Vagina (tissue), 2 donors: ENCODE results near the gene DMBX1. TPM values are rescaled to one million over a fixed set of nuclear protein-coding genes. Genes with fewer than 3 reads are reported as not detected.

Experiments used
- DNase-seq, 2 donors: peaks; one replicate each; pipeline ENCODE4 v3.0.0-alpha.2; 2017; ENCODE audit errors: extremely low spot score in 2 of 2
- H3K27ac ChIP-seq: fragments of 200-600 bp; sonication (generic); one replicate; pipeline ENCODE4 v1.5.1; 2019
- H3K27me3 ChIP-seq: fragments of 200-600 bp; sonication (generic); one replicate; pipeline ENCODE4 v1.5.1; 2019
- H3K36me3 ChIP-seq, 2 donors: fragments of 200-600 bp; sonication (generic); one replicate each; pipeline ENCODE4 v1.5.1; 2017 to 2019
- H3K4me1 ChIP-seq: fragments of 200-600 bp; sonication (generic); one replicate; pipeline ENCODE4 v1.5.1; 2019
- H3K4me3 ChIP-seq, 2 donors: fragments of 200-600 bp; sonication (generic); 1 replicate in 1 of 2; 2 replicates in 1 of 2; pipeline ENCODE4 v1.5.1; 2016 to 2019
- H3K9me3 ChIP-seq: fragments of 200-600 bp; sonication (generic); one replicate; pipeline ENCODE4 v1.5.1; 2019
- CTCF ChIP-seq, 3 experiments: fragments of 450-650 bp in 2 of 3; fragments of 200-600 bp in 1 of 3; sonication (generic) in 1 of 3; IDR thresholded peaks; one replicate each; pipeline ENCODE4 v1.5.1; 2017 to 2019; ENCODE audit warnings: antibody characterized with exemption in 3 of 3, mild to moderate bottlenecking in 2 of 3, moderate library complexity in 2 of 3
- POLR2A ChIP-seq, 2 donors: fragments of 450-650 bp; IDR thresholded peaks; one replicate each; pipeline ENCODE4 v1.6.1; 2017; ENCODE audit warnings: antibody characterized with exemption in 2 of 2, mild to moderate bottlenecking in 2 of 2, moderate library complexity in 2 of 2
- POLR2AphosphoS5 ChIP-seq, 2 donors: sonication (generic); formaldehyde crosslinking; IDR thresholded peaks; one replicate each; pipeline ENCODE4 v1.9.0; 2017; ENCODE audit warnings: antibody characterized with exemption in 2 of 2, mild to moderate bottlenecking in 2 of 2, low read depth in 1 of 2; ENCODE audit not compliant: insufficient read depth in 1 of 2
- intact Hi-C: fragments of 100-400 bp; cut with DNase I; formaldehyde crosslinking; loops from one replicate; pipeline ENCODE4 v1.15.1; 2023
- total RNA-seq: library from RNA; depleted of rRNA; stranded (reverse); fragments of >200 nt; gene quantifications from one replicate; pipeline ENCODE4 v1.2.3, GENCODE V29; 2016

Gene DMBX1
- total RNA-seq, 1 donor from 2014 or later, result 0.25 TPM

GRCh38 chr1:46512135-46512791 is 22.6 kb downstream of the DMBX1 start:
- DNase-seq, result no peak
- no peak for TF ChIP-seq POLR2AphosphoS5 (IDR thresholded peaks at IDR 0.05; ENCODE audit: insufficient read depth in 1 of 2, low read depth in 1 of 2)
- no peak for TF ChIP-seq CTCF (IDR thresholded peaks at IDR 0.05)
- no peak for TF ChIP-seq POLR2A (IDR thresholded peaks at IDR 0.05)
- Histone ChIP-seq H3K27me3 (no peaks in the 10 kb centered on the region), H3K4me1 (no peaks in the 10 kb centered on the region), H3K9me3 (no peaks in the 10 kb centered on the region), H3K27ac (no peak overlapping the region), H3K4me3 (no peak overlapping the region), H3K36me3 (no peaks in the 10 kb centered on the region)
- intact Hi-C loops, result no loop called here

- TF ChIP-seq POLR2A (IDR thresholded peaks at IDR 0.05) (no peak), CTCF (IDR thresholded peaks at IDR 0.05) (no peak), POLR2AphosphoS5 (IDR thresholded peaks at IDR 0.05; ENCODE audit: insufficient read depth in 1 of 2, low read depth in 1 of 2) (no peak)
- Histone ChIP-seq H3K27ac (no peak overlapping the region), H3K27me3 (no peaks in the 10 kb centered on the region), H3K4me3 (no peak overlapping the region), H3K4me1 (no peaks in the 10 kb centered on the region), H3K36me3 (no peaks in the 10 kb centered on the region), H3K9me3 (no peaks in the 10 kb centered on the region)
- no peak for DNase-seq
- intact Hi-C loops, result no loop called here
Observed at GRCh38 chr1:46512792-46513190, 23.2 kb downstream of the DMBX1 start.

GRCh38 chr1:46513536-46513935 is 23.9 kb downstream of the DMBX1 start:
- Histone ChIP-seq H3K4me3 (no peak overlapping the region), H3K27me3 (no peaks in the 10 kb centered on the region), H3K4me1 (no peaks in the 10 kb centered on the region), H3K9me3 (no peaks in the 10 kb centered on the region), H3K36me3 (no peaks in the 10 kb centered on the region), H3K27ac (no peak overlapping the region)
- DNase-seq, result no peak
- intact Hi-C loops, result no loop called here
- no peak for TF ChIP-seq CTCF (IDR thresholded peaks at IDR 0.05)
- TF ChIP-seq POLR2A (IDR thresholded peaks at IDR 0.05), result no peak
- TF ChIP-seq POLR2AphosphoS5 (IDR thresholded peaks at IDR 0.05; ENCODE audit: insufficient read depth in 1 of 2, low read depth in 1 of 2), result no peak

- Histone ChIP-seq H3K4me1 (no peaks in the 10 kb centered on the region), H3K27me3 (no peaks in the 10 kb centered on the region), H3K4me3 (no peak overlapping the region), H3K9me3 (no peaks in the 10 kb centered on the region), H3K36me3 (no peaks in the 10 kb centered on the region), H3K27ac (no peak overlapping the region)
- TF ChIP-seq POLR2A (IDR thresholded peaks at IDR 0.05) (no peak), CTCF (IDR thresholded peaks at IDR 0.05) (no peak), POLR2AphosphoS5 (IDR thresholded peaks at IDR 0.05; ENCODE audit: insufficient read depth in 1 of 2, low read depth in 1 of 2) (no peak)
- intact Hi-C loops, result no loop called here
- no peak for DNase-seq
Observed at GRCh38 chr1:46515576-46515975, 25.9 kb downstream of the DMBX1 start.

GRCh38 chr1:46516200-46516950 is 26.7 kb downstream of the DMBX1 start:
- Histone ChIP-seq H3K27me3 (no peaks in the 10 kb centered on the region), H3K36me3 (no peaks in the 10 kb centered on the region), H3K9me3 (no peaks in the 10 kb centered on the region), H3K4me1 (no peaks in the 10 kb centered on the region), H3K4me3 (no peak overlapping the region), H3K27ac (no peak overlapping the region)
- TF ChIP-seq POLR2A (IDR thresholded peaks at IDR 0.05) (no peak), CTCF (IDR thresholded peaks at IDR 0.05) (no peak), POLR2AphosphoS5 (IDR thresholded peaks at IDR 0.05; ENCODE audit: insufficient read depth in 1 of 2, low read depth in 1 of 2) (no peak)
- intact Hi-C loops, result no loop called here
- DNase-seq, result no peak
